Measurements from ENCODE around the gene TECR. TPM values are rescaled to one million over a fixed set of nuclear protein-coding genes. Genes with fewer than 3 reads are reported as not detected.

The TECR gene
- total and polyA plus RNA-seq, 7 donors, result 77.8 to 209 (median 136) TPM

GRCh38 chr19:14520543-14520942, 8.9 kb upstream of the TECR start:
- intact Hi-C loops (cut with DNase I), result no loop called here
- Histone ChIP-seq H3K9me3 (no peaks in the 10 kb centered on the region), H3K36me3 (ENCODE audit: insufficient read depth in 1 of 2, low read depth in 1 of 2) (peaks cover 0 to 24% of the 10 kb centered on the region in 2 donors), H3K27me3 (ENCODE audit: insufficient read depth in 3 of 3, low read length in 2 of 3) (no peaks in the 10 kb centered on the region), H3K27ac (peak overlapping the region; percentile 98), H3K4me1 (peaks cover 20% of the 10 kb centered on the region), H3K4me3 (no peak overlapping the region)
- ATAC-seq, result no peak
- no peak for DNase-seq
- no peak for TF ChIP-seq CTCF (IDR thresholded peaks at IDR 0.05)
- 79 to 87% (median 84%) methylated on average over 4 of the region's 4 CpGs for WGBS, 3 donors

GRCh38 chr19:14525729-14526128, 3.7 kb upstream of the TECR start:
- 66 to 73% (median 69%) methylated on average over 6 of the region's 6 CpGs for WGBS, 3 donors
- TF ChIP-seq CTCF (IDR thresholded peaks at IDR 0.05), result no peak
- DNase-seq, result no peak

GRCh38 chr19:14526423-14526822, 3.0 kb upstream of the TECR start:
- no peak for TF ChIP-seq CTCF (IDR thresholded peaks at IDR 0.05)
- intact Hi-C loops (cut with DNase I), result no loop called here
- ATAC-seq, result no peak
- DNase-seq, result no peak
- WGBS, 3 donors, result 70 to 74% (median 72%) methylated on average over 4 of the region's 4 CpGs
- no peak overlapping the region for H3K4me3 ChIP-seq
- no peak overlapping the region for H3K27ac ChIP-seq
- no peaks in the 10 kb centered on the region for H3K9me3 ChIP-seq
- peaks cover 3 to 29% of the 10 kb centered on the region in 2 donors for H3K36me3 ChIP-seq (ENCODE audit: insufficient read depth in 1 of 2, low read depth in 1 of 2)
- no peaks in the 10 kb centered on the region for H3K27me3 ChIP-seq (ENCODE audit: insufficient read depth in 3 of 3, low read length in 2 of 3)
- peaks cover 10% of the 10 kb centered on the region for H3K4me1 ChIP-seq

More at GRCh38 chr19:14525729-14526128, 3.7 kb upstream of the TECR start:
- Histone ChIP-seq H3K27me3 (ENCODE audit: insufficient read depth in 3 of 3, low read length in 2 of 3) (no peaks in the 10 kb centered on the region), H3K9me3 (no peaks in the 10 kb centered on the region), H3K4me3 (no peak overlapping the region), H3K4me1 (peaks cover 6% of the 10 kb centered on the region), H3K36me3 (ENCODE audit: insufficient read depth in 1 of 2, low read depth in 1 of 2) (peaks cover 3 to 29% of the 10 kb centered on the region in 2 donors), H3K27ac (no peak overlapping the region)
- intact Hi-C loops (cut with DNase I), result no loop called here
- no peak for ATAC-seq

GRCh38 chr19:14528419-14529253, 758 bp upstream of the TECR start:
- Histone ChIP-seq H3K4me1 (peaks cover 22% of the 10 kb centered on the region), H3K4me3 (peak overlapping the region; percentile 76), H3K27ac (peak overlapping the region; percentile 48), H3K27me3 (ENCODE audit: insufficient read depth in 3 of 3, low read length in 2 of 3) (no peaks in the 10 kb centered on the region), H3K9me3 (no peaks in the 10 kb centered on the region), H3K36me3 (ENCODE audit: insufficient read depth in 1 of 2, low read depth in 1 of 2) (peaks cover 3 to 28% of the 10 kb centered on the region in 2 donors)
- no peak for TF ChIP-seq CTCF (IDR thresholded peaks at IDR 0.05)
- intact Hi-C loops (cut with DNase I), result no loop called here
- no peak for ATAC-seq
- 37 to 44% (median 41%) methylated on average over 39 of the region's 39 CpGs for WGBS, 3 donors
- DNase-seq, result peak in 1 of 2 donors; percentile 33
